Measurements from ENCODE around the gene PMEPA1. TPM values are rescaled to one million over a fixed set of nuclear protein-coding genes. Genes with fewer than 3 reads are reported as not detected.

PMEPA1 gene
- total and polyA plus RNA-seq, 2 experiments from 2014 or later, result 7.3 to 15.4 TPM

GRCh38 chr20:57666106-57666833 lies 43.5 kb downstream of the PMEPA1 start (continued):
- TF ChIP-seq ZNF462 (CRISPR knock-in tag; IDR thresholded peaks at IDR 0.05) (no peak), JUNB (IDR thresholded peaks at IDR 0.05; ENCODE audit: unreplicated experiment) (no peak), EZH2 (IDR thresholded peaks at IDR 0.05; ENCODE audit: low read depth, unreplicated experiment) (no peak), REST (IDR thresholded peaks at IDR 0.05; ENCODE audit: unreplicated experiment) (no peak), CREB1 (CRISPR knock-in tag; IDR thresholded peaks at IDR 0.05; ENCODE audit: low read depth) (no peak), POLR2AphosphoS5 (IDR thresholded peaks at IDR 0.05; ENCODE audit: low read depth) (no peak), ZNF114 (CRISPR knock-in tag; IDR thresholded peaks at IDR 0.05) (no peak)

Data from GM23338 (cell line).